ENCODE data around the gene FCF1. TPM values are rescaled to one million over a fixed set of nuclear protein-coding genes. Genes with fewer than 3 reads are reported as not detected.

The FCF1 gene
- total and polyA plus RNA-seq, 2 experiments from 2014 or later: 30.3 to 58.7 TPM

GRCh38 chr14:74754899-74755298 is 42.0 kb downstream of the FCF1 start:
- Histone ChIP-seq H3K4me2 (no peak overlapping the region), H3K4me1 (ENCODE audit: insufficient read depth) (no peaks in the 10 kb centered on the region), H3K27ac (ENCODE audit: low read depth) (no peak overlapping the region), H3K27me3 (ENCODE audit: insufficient read depth) (no peaks in the 10 kb centered on the region), H3F3A (replicated peaks; ENCODE audit: low read depth) (no peaks in the 10 kb centered on the region), H3K79me2 (replicated peaks; ENCODE audit: insufficient read depth) (no peaks in the 10 kb centered on the region), H3K9me2 (ENCODE audit: insufficient read depth) (no peaks in the 10 kb centered on the region), H3K4me3 (no peak overlapping the region), H3K36me3 (ENCODE audit: insufficient read depth) (no peaks in the 10 kb centered on the region), H4K20me1 (replicated peaks; ENCODE audit: insufficient read depth) (no peaks in the 10 kb centered on the region), H2AFZ (no peak overlapping the region)
- Mint-ChIP-seq H3K36me3 (ENCODE audit: low read depth) (peaks cover 15% of the 10 kb centered on the region; the same call in 2 of the 3 replicates), H3K9me3 (peaks cover 21% of the 10 kb centered on the region), H3K27ac (no peak overlapping the region), H3K4me1 (no peaks in the 10 kb centered on the region), H3K4me3 (no peak overlapping the region), H3K27me3 (ENCODE audit: insufficient read depth, low read depth, poor library complexity) (peaks cover 4% of the 10 kb centered on the region)
- DNase-seq (ENCODE audit: low spot score) (no peak), ATAC-seq (no peak)
- TF ChIP-seq EZH2 (IDR thresholded peaks at IDR 0.05; ENCODE audit: low read depth, unreplicated experiment) (no peak), STAT1 (IDR thresholded peaks at IDR 0.05; ENCODE audit: unreplicated experiment) (no peak), POLR2AphosphoS5 (IDR thresholded peaks at IDR 0.05; ENCODE audit: low read depth) (no peak), ZNF331 (CRISPR knock-in tag; IDR thresholded peaks at IDR 0.05; ENCODE audit: low read depth) (no peak), CREB1 (CRISPR knock-in tag; IDR thresholded peaks at IDR 0.05; ENCODE audit: low read depth) (no peak), JUNB (IDR thresholded peaks at IDR 0.05; ENCODE audit: unreplicated experiment) (no peak), CTCF (conservative IDR thresholded peaks at IDR 0.05; ENCODE audit: low read depth in 2 of 2) (no peak), ZNF114 (CRISPR knock-in tag; IDR thresholded peaks at IDR 0.05) (no peak)
- TF ChIP-seq, protein P1, sequence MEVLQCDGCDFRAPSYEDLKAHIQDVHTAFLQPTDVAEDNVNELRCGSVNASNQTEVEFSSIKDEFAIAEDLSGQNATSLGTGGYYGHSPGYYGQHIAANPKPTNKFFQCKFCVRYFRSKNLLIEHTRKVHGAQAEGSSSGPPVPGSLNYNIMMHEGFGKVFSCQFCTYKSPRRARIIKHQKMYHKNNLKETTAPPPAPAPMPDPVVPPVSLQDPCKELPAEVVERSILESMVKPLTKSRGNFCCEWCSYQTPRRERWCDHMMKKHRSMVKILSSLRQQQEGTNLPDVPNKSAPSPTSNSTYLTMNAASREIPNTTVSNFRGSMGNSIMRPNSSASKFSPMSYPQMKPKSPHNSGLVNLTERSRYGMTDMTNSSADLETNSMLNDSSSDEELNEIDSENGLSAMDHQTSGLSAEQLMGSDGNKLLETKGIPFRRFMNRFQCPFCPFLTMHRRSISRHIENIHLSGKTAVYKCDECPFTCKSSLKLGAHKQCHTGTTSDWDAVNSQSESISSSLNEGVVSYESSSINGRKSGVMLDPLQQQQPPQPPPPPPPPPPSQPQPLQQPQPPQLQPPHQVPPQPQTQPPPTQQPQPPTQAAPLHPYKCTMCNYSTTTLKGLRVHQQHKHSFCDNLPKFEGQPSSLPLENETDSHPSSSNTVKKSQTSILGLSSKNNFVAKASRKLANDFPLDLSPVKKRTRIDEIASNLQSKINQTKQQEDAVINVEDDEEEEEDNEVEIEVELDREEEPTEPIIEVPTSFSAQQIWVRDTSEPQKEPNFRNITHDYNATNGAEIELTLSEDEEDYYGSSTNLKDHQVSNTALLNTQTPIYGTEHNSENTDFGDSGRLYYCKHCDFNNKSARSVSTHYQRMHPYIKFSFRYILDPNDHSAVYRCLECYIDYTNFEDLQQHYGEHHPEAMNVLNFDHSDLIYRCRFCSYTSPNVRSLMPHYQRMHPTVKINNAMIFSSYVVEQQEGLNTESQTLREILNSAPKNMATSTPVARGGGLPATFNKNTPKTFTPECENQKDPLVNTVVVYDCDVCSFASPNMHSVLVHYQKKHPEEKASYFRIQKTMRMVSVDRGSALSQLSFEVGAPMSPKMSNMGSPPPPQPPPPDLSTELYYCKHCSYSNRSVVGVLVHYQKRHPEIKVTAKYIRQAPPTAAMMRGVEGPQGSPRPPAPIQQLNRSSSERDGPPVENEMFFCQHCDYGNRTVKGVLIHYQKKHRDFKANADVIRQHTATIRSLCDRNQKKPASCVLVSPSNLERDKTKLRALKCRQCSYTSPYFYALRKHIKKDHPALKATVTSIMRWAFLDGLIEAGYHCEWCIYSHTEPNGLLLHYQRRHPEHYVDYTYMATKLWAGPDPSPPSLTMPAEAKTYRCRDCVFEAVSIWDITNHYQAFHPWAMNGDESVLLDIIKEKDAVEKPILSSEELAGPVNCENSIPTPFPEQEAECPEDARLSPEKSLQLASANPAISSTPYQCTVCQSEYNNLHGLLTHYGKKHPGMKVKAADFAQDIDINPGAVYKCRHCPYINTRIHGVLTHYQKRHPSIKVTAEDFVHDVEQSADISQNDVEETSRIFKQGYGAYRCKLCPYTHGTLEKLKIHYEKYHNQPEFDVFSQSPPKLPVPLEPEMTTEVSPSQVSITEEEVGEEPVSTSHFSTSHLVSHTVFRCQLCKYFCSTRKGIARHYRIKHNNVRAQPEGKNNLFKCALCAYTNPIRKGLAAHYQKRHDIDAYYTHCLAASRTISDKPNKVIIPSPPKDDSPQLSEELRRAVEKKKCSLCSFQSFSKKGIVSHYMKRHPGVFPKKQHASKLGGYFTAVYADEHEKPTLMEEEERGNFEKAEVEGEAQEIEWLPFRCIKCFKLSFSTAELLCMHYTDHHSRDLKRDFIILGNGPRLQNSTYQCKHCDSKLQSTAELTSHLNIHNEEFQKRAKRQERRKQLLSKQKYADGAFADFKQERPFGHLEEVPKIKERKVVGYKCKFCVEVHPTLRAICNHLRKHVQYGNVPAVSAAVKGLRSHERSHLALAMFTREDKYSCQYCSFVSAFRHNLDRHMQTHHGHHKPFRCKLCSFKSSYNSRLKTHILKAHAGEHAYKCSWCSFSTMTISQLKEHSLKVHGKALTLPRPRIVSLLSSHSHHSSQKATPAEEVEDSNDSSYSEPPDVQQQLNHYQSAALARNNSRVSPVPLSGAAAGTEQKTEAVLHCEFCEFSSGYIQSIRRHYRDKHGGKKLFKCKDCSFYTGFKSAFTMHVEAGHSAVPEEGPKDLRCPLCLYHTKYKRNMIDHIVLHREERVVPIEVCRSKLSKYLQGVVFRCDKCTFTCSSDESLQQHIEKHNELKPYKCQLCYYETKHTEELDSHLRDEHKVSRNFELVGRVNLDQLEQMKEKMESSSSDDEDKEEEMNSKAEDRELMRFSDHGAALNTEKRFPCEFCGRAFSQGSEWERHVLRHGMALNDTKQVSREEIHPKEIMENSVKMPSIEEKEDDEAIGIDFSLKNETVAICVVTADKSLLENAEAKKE (CRISPR knock-in tag; IDR thresholded peaks at IDR 0.05): no peak
- TF ChIP-seq, protein P2, sequence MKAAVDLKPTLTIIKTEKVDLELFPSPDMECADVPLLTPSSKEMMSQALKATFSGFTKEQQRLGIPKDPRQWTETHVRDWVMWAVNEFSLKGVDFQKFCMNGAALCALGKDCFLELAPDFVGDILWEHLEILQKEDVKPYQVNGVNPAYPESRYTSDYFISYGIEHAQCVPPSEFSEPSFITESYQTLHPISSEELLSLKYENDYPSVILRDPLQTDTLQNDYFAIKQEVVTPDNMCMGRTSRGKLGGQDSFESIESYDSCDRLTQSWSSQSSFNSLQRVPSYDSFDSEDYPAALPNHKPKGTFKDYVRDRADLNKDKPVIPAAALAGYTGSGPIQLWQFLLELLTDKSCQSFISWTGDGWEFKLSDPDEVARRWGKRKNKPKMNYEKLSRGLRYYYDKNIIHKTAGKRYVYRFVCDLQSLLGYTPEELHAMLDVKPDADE (IDR thresholded peaks at IDR 0.05): no peak
